SK-N-SH treated with all-trans-retinoic acid at 6 μM for 48 hours (cell line): Measurements from ENCODE around the gene GEMIN5.

Experiments
- CSDC2 ChIP-seq: fragments of 250-450 bp; sonication (Bioruptor Pico); IDR thresholded peaks from 2 replicates; pipeline ENCODE4 v1.5.0; 2020; ENCODE audit warnings: mild to moderate bottlenecking, moderate library complexity
- ISL1 ChIP-seq: fragments of 250-450 bp; sonication (Bioruptor Pico); IDR thresholded peaks from 2 replicates; pipeline ENCODE4 v2.1.2; 2022; ENCODE audit warnings: mild to moderate bottlenecking, moderate library complexity
- ZNF565 ChIP-seq: fragments of 450-650 bp; formaldehyde crosslinking; conservative IDR thresholded peaks from 2 replicates; pipeline ENCODE4 v1.5.0; 2020; ENCODE audit warnings: low read depth, mild to moderate bottlenecking, moderate library complexity
- ZNF8 ChIP-seq: fragments of 450-650 bp; formaldehyde crosslinking; IDR thresholded peaks from 2 replicates; pipeline ENCODE4 v1.5.0; 2020; ENCODE audit warnings: mild to moderate bottlenecking, moderate library complexity
- TF ChIP-seq, protein P1 (sequence below): fragments of 250-450 bp; sonication (Bioruptor Pico); IDR thresholded peaks from 2 replicates; pipeline ENCODE4 v1.8.0; 2020; ENCODE audit warnings: mild to moderate bottlenecking, moderate library complexity, borderline replicate concordance

DNA sequence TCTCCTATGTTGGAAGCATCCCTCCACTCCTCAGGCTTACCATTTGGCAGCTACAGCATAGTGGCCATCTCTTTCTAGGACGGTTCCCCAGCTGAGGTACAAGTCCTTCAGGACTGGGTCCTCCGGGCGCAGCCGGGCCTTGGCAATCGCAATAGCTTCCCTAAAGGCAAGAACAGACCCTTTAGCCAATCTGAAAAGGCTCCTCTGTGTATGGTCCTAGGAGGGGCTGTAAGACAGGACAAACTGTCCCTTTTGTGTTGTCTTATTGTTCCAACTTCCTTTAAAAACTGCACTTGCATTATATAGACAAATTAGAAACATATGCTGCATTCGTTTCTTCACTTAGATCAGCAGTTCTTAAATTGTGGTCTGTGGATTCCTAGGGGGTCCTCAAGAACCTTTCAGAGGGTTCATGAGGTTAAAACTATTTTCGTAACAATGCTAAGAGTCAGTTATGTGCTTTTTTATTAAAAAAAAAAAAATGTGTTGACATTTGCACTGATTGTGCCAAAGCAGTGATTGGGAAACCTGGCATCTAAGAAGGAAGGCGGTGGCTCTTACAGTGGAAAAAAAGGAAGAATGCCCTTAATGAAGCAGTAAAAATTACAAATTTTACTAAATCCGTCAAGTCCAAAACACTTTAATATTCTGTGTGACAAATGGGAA is 38.7 kb downstream of the GEMIN5 start:
- TF ChIP-seq, protein P1, sequence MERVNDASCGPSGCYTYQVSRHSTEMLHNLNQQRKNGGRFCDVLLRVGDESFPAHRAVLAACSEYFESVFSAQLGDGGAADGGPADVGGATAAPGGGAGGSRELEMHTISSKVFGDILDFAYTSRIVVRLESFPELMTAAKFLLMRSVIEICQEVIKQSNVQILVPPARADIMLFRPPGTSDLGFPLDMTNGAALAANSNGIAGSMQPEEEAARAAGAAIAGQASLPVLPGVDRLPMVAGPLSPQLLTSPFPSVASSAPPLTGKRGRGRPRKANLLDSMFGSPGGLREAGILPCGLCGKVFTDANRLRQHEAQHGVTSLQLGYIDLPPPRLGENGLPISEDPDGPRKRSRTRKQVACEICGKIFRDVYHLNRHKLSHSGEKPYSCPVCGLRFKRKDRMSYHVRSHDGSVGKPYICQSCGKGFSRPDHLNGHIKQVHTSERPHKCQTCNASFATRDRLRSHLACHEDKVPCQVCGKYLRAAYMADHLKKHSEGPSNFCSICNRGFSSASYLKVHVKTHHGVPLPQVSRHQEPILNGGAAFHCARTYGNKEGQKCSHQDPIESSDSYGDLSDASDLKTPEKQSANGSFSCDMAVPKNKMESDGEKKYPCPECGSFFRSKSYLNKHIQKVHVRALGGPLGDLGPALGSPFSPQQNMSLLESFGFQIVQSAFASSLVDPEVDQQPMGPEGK (CRISPR knock-in tag), result no peak
- no peak for TF ChIP-seq ISL1 (CRISPR knock-in tag)
- no peak for TF ChIP-seq CSDC2
- no peak for TF ChIP-seq ZNF8 (CRISPR knock-in tag)
- TF ChIP-seq ZNF565 (CRISPR knock-in tag), result no peak
